22Rv1 (cell line): Measurements from ENCODE around the gene KHDRBS1.

Experiments
- H3K27ac ChIP-seq: fragments of 450-650 bp; 2 replicates; pipeline ENCODE4 v1.5.1; 2017
- CTCF ChIP-seq: fragments of 450-650 bp; IDR thresholded peaks from 2 replicates; pipeline ENCODE4 v1.5.1; 2017; ENCODE audit warnings: mild to moderate bottlenecking
- ZFX ChIP-seq: fragments of 450-650 bp; IDR thresholded peaks from 2 replicates; pipeline ENCODE4 v1.6.1; 2017; ENCODE audit warnings: antibody characterized with exemption, borderline replicate concordance

KHDRBS1 gene

GRCh38 chr1:32068957-32069588 is 55.4 kb downstream of the KHDRBS1 start:
- H3K27ac ChIP-seq: no peak overlapping the region
- TF ChIP-seq ZFX (no peak), CTCF (no peak)

GRCh38 chr1:32071758-32072621 is 58.3 kb downstream of the KHDRBS1 start:
- TF ChIP-seq ZFX (no peak), CTCF (no peak)
- peak overlapping the region; percentile 86 for H3K27ac ChIP-seq

- no peak for TF ChIP-seq CTCF
- TF ChIP-seq ZFX: no peak
- H3K27ac ChIP-seq: peak within 1 kb of the TSS; percentile 86
These were observed 59.1 kb downstream of the KHDRBS1 start, which contains the start of gene TMEM39B for GRCh38 chr1:32072622-32073298. Gene TMEM39B, plus strand, starts transcription at chr1:32072939. Its CDS starts 109 bp downstream, at chr1:32073048.

GRCh38 chr1:32073299-32074229 is 59.9 kb downstream of the KHDRBS1 start:
- TF ChIP-seq CTCF (peak; percentile 39; the same call in 1 of the 2 replicates), ZFX (no peak)
- H3K27ac ChIP-seq: peak overlapping the region; percentile 86

- H3K27ac ChIP-seq: no peak overlapping the region
- TF ChIP-seq CTCF (no peak), ZFX (no peak)
These were observed 61.2 kb downstream of the KHDRBS1 start for GRCh38 chr1:32074841-32075240.

GRCh38 chr1:32077451-32077850 is 63.8 kb downstream of the KHDRBS1 start:
- H3K27ac ChIP-seq: no peak overlapping the region
- TF ChIP-seq ZFX (no peak), CTCF (no peak)
